ENCODE measurements around the gene CCDC38. TPM values are rescaled to one million over a fixed set of nuclear protein-coding genes. Genes with fewer than 3 reads are reported as not detected.

Gene CCDC38
- total and polyA plus RNA-seq, 9 of the 15 experiments (the other 6 are each of a cell fraction or from before 2014, with no cell fraction given) = not detected

GRCh38 chr12:95890958-95891357 is 51.5 kb downstream of the CCDC38 start:
- Histone ChIP-seq H3K9ac (ENCODE audit: insufficient read depth in 1 of 2, low read depth in 2 of 2, low read length in 2 of 2) (no peak overlapping the region), H3K27me3 (ENCODE audit: control insufficient read depth in 2 of 2, insufficient read depth in 2 of 2, low read length in 2 of 2) (peaks cover 2 to 17% of the 10 kb centered on the region in 2 experiments; a peak in 4 of 5 replicates), H3K79me2 (ENCODE audit: control insufficient read depth, insufficient read depth, low read length) (no peaks in the 10 kb centered on the region), H3K9me3 (replicated peaks; ENCODE audit: control insufficient read depth, insufficient read depth, low read depth, low read length) (no peaks in the 10 kb centered on the region), H2AFZ (ENCODE audit: low read depth, low read length) (no peak overlapping the region), H4K20me1 (replicated peaks; ENCODE audit: control insufficient read depth, insufficient read depth, low read length) (no peaks in the 10 kb centered on the region), H3K4me3 (no peak overlapping the region), H3K27ac (ENCODE audit: extremely low read depth, low read depth, low read length) (no peak overlapping the region), H3K36me3 (ENCODE audit: control insufficient read depth, insufficient read depth, low read length) (no peaks in the 10 kb centered on the region), H3K9me1 (ENCODE audit: control insufficient read depth, insufficient read depth, low read length) (no peaks in the 10 kb centered on the region), H3K4me1 (replicated peaks in 1 of 2; ENCODE audit: control insufficient read depth in 2 of 2, insufficient read depth in 2 of 2, low read length in 2 of 2) (no peaks in the 10 kb centered on the region), H3K4me2 (ENCODE audit: insufficient read depth, low read length) (no peak overlapping the region)
- no peak for DNase-seq (ENCODE audit: extremely low read depth in 1 of 4, low spot score in 3 of 4)
- POLR2A ChIA-PET = interaction anchor here (1.0 kb wide), 1 partner anchor 13 kb away, joined by 3 read pairs; no protein-coding TSS in a partner anchor
- CTCF ChIA-PET (ENCODE audit: low intra/inter-chr PET ratio) = no interaction called here
- intact Hi-C loops (cut with micrococcal nuclease) (no loop called here), in situ Hi-C loops (cut with MboI) (no loop called here)
- no peak for ATAC-seq
- 0% methylated on average over 3 of the region's 3 CpGs for WGBS (ENCODE audit: insufficient coverage, low coverage, missing lambda C conversion rate)
- BruUV-seq (replicated peaks) = no TSS peak
- FAIRE-seq = no peak
- TF ChIP-seq SMARCE1 (IDR thresholded peaks at IDR 0.05) (no peak), ELF1 (tag; IDR thresholded peaks at IDR 0.05) (no peak), TEAD2 (tag; IDR thresholded peaks at IDR 0.05) (no peak), COPS2 (conservative IDR thresholded peaks at IDR 0.05) (no peak), FOXO4 (CRISPR knock-in tag; IDR thresholded peaks at IDR 0.05) (no peak), ZNF780A (CRISPR knock-in tag; IDR thresholded peaks at IDR 0.05) (no peak), ARID1B (IDR thresholded peaks at IDR 0.05) (no peak), HNRNPH1 (optimal IDR thresholded peaks at IDR 0.05; ENCODE audit: low read depth, low read length) (no peak), BCLAF1 (IDR thresholded peaks at IDR 0.05; ENCODE audit: borderline replicate concordance in 1 of 2, control insufficient read depth in 1 of 2, low read depth in 2 of 2, low read length in 1 of 2) (no peak), MEF2D (tag; conservative IDR thresholded peaks at IDR 0.05; ENCODE audit: low read depth) (no peak), ZNF384 (IDR thresholded peaks at IDR 0.05; ENCODE audit: low read depth, low read length) (no peak), PCBP1 (IDR thresholded peaks at IDR 0.05; ENCODE audit: low read depth, low read length, poor library complexity, severe bottlenecking) (no peak), CSDE1 (IDR thresholded peaks at IDR 0.05) (no peak)
